GM21515 (cell line): ENCODE results near the gene C7.
"Not testable (repeated sequence)": the region's sequence is repeated elsewhere in the genome, so short reads cannot be mapped to it uniquely, and the experiment has no call there.

Experiments used
- ATAC-seq: cut with Tn5 transposase; IDR thresholded peaks from one replicate; pipeline ENCODE4 v1.9.1; 2021; ENCODE audit not compliant: unreplicated experiment

Gene C7

GRCh38 chr5:40988746-40989510, 79.6 kb downstream of the C7 start:
- no peak for ATAC-seq

GRCh38 chr5:40991168-40991980, 82.1 kb downstream of the C7 start:
- no peak for ATAC-seq

GRCh38 chr5:40991981-40992559, 82.8 kb downstream of the C7 start:
- no peak for ATAC-seq

DNA sequence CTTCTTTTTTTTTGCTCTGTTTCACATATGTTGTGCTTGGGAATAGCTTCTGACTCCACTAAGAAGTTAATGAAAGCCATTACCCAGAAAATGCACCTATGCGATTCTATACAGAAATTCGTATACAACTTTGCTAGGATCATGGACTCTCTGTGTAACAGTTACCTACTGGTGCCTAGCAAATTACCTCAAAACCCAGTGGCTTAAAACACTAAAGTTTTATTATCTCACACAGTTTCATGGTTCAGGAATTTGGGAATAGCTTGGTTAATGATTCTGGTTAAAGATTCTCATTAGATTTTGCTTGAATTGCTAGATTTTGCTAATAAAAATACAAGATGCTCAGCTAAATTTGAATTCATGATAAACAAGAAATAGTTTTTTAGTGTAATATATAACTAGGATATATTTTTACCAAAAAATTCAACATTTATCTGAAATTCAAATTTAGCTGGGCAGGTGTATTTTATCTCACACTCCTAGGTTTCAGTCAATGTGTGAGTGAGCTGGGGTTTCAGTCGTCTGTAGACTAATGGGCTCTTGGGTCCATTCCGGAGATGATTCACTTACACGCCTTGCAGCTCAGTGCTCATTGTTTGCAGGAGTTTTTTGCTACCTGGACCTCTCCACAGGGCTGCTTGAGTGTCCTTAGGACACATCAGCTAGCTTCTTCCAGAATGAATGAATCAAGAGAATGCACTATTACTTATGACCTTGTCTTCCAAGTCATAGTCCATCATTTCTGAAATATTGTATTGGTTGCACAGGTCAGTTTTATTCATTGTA, 86.7 kb downstream of the C7 start:
- no peak for ATAC-seq

DNA sequence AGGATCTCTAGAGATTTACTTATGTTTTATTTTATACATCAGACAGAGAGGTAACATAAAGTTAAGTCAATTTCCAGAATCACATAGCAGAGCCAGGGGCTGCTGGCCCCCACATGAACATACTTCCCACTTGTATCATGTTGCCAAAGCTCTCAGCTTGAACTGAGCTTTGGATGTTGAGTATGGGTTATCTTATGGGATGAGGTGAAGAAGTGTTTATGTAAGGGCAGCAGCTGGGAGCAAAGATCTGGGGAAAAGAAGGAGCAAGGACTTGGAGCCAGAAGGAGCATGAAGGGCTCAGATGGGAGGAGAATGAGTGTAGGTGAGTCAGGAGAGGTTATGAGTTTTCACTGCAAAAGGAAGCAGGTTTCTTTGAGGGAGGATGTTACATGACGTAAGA, 89.8 kb downstream of the C7 start:
- ATAC-seq = no peak

DNA sequence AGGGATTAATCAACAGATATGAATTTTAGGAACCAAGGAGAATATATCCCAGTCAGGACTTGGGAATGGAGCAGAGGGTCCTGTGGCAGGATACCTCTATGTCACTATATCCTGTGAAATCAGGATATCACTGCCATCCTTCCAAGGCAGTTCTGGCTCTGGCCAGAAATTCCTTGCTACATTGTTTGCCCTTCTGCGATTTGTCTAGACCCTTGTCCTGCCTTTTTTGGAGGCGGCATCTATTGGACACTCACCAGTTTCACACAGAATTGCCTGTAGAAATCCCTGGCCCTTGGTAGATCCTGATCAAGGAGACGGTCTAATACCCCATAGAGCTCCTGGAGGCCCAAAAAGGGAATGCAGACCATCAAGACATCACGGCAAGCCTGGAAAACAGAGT, 90.7 kb downstream of the C7 start:
- no peak for ATAC-seq

DNA sequence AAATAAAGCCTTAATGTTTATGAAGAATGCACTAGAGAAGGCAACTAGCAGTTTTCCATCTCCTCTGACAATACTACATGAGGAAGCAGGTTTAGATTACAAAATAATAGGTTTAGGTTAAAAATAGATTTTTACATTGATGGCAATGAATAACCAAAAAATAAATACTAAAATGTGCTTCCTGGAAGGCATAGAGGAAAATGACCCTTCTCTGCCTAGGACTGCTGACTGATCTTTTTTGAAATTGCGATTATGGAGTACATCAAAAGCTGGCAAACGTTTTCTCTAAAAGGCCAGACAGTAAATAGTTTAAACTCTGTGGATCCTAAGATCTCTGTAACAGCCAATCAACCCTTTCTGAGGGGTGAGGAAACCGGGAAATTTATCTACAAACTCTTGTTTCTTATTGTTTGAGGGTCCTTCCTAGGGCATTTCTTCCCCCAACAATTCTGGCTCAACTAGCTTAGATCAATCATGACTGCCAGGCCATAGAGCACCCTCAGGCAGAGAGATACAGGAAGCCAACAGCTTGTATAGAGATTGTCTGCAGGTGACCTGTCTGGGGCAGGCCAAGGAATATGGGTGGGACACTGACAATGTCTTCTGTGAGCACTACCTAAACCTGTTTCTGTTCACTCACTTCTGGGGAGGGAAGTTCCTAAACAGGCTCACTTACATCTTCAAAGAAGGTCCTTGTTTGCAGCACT, 94.5 kb downstream of the C7 start:
- no peak for ATAC-seq

DNA sequence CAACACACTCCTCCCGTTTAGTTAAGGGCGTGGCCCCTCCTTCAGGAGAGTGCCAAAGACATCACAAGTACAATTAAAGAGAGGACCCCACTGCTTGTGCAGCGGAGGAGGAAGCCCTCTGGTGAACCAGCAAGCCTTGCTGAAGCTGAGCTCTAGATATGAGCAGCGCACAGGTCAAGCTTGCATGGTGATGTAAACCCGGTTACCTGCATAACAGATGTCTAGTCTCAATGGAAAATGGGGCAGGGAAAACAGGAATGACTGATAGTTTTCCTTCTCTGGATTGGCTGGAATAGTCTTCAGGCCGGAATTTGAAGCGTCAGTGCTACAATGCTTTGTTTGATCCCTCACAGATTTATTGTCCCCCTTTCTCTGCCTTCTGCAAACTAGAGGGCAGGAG, 95.6 kb downstream of the C7 start:
- no peak for ATAC-seq

GRCh38 chr5:41009232-41009631, 99.9 kb downstream of the C7 start:
- ATAC-seq = no peak

GRCh38 chr5:41010572-41010971, 101.3 kb downstream of the C7 start:
- no peak for ATAC-seq

- ATAC-seq = no peak
These were observed 103.0 kb downstream of the C7 start for GRCh38 chr5:41012318-41012717.

GRCh38 chr5:41022600-41022999, 113.3 kb downstream of the C7 start:
- not testable (repeated sequence) for ATAC-seq
